NCI-H2107 treated with DMSO at 0.1 percent for 48 hours (cell line): ENCODE data around the gene UGT3A2.

Experiments used
- DNase-seq: peaks from one replicate; lab custom pipeline; 2025; ENCODE audit not compliant: unreplicated experiment; lab: John Stamatoyannopoulos, UW

UGT3A2 gene, protein sequence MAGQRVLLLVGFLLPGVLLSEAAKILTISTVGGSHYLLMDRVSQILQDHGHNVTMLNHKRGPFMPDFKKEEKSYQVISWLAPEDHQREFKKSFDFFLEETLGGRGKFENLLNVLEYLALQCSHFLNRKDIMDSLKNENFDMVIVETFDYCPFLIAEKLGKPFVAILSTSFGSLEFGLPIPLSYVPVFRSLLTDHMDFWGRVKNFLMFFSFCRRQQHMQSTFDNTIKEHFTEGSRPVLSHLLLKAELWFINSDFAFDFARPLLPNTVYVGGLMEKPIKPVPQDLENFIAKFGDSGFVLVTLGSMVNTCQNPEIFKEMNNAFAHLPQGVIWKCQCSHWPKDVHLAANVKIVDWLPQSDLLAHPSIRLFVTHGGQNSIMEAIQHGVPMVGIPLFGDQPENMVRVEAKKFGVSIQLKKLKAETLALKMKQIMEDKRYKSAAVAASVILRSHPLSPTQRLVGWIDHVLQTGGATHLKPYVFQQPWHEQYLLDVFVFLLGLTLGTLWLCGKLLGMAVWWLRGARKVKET

GRCh38 chr5:36066540-36067210 lies at the start of gene UGT3A2:
Gene UGT3A2 (minus strand): TSS chr5:36066882. CDS start chr5:36066789, 93 bp downstream.
- no peak for DNase-seq

DNA sequence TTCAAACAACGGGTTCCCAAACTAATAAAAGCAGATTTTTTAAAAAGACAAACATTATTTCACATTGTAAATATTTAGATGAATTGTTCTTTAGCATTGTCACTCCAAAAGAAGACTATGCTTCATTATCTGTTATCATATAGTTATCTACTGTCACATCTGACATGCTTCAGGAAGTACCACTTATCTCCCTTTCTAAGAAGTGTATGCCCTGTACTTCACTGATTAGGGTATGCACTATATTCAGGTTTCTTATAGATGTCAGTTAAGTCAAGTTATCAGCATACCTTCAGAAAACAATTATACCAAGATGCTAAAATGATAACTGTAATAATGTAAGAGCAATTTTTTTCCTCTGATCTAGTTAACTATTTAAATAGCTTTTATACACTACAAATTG lies 44.6 kb upstream of the UGT3A2 start:
- DNase-seq = no peak

- DNase-seq = no peak
Observed at GRCh38 chr5:36108758-36109460, 42.2 kb upstream of the UGT3A2 start.

- DNase-seq = no peak
Observed at GRCh38 chr5:36105819-36106218, 39.1 kb upstream of the UGT3A2 start.

- DNase-seq = no peak
Observed at GRCh38 chr5:36099748-36100147, 33.1 kb upstream of the UGT3A2 start.

GRCh38 chr5:36096486-36096885 lies 29.8 kb upstream of the UGT3A2 start:
- DNase-seq = no peak

DNA sequence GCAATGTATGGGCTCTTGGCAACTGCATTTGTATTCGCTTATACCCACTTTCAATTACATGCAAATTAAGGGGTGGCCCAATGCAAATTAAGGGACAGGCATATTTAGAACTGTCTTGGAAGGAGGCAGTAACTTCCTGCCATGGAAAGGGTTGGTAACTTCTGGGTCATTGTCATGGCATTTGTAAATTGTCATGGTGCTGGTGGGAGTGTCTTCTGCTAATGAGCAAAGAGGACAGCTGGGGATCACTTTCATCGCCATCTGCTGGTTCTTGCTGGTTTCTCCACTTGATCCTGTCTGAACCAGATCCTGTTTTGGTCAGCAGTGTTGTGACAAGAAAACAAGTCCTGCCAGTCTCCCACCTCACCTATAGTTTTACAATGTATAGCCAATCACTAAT lies 23.3 kb upstream of the UGT3A2 start:
- DNase-seq = peak; percentile 12

DNA sequence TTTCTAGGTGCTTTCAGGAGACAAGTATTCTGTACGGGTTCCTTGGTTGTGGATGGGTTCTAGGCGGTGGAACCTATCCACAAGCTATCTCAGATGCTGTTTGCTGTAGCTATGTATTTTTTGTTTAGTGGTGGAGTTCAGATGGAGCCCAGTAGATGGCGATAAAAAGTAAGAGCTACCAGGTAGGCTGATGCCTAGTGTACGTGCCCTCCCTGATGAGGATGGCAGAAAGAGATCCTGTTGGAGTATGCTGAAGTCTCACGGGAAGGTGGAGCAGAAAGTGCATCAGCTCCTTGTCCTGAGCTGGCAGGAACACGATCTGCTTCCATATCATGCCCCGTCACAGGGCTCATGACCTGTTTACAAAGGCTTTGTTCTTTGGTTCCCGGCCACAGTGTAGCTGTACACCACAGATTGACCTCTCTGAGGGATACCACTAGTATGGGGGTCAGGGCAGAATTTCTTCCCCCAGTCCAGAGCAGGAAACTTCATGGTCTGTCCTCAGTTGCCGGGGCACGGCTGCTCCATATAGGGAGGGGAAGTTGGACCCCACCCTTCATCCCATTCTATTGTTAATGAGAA lies 12.6 kb upstream of the UGT3A2 start:
- DNase-seq = peak; percentile 70

DNA sequence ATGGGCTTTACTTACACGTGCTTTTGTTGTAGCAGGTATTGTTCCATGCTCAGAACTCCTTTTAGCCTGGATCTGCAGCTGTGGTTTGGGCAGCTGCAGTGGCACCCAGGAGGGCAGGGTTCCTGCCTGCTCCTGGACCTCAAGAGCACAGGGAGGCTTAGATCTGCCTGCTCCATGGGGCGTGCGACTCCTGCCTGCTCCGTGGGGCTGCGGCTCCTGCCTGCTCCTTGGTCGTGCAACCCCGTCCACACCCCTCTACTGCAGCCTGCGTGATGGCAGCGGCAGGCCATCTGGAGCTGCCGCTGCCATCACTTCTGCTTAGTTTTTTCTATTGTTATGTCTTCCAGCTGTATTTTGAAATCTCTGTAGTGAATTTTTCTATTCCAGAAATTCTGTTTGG lies 11.7 kb upstream of the UGT3A2 start:
- DNase-seq = peak; percentile 41

DNA sequence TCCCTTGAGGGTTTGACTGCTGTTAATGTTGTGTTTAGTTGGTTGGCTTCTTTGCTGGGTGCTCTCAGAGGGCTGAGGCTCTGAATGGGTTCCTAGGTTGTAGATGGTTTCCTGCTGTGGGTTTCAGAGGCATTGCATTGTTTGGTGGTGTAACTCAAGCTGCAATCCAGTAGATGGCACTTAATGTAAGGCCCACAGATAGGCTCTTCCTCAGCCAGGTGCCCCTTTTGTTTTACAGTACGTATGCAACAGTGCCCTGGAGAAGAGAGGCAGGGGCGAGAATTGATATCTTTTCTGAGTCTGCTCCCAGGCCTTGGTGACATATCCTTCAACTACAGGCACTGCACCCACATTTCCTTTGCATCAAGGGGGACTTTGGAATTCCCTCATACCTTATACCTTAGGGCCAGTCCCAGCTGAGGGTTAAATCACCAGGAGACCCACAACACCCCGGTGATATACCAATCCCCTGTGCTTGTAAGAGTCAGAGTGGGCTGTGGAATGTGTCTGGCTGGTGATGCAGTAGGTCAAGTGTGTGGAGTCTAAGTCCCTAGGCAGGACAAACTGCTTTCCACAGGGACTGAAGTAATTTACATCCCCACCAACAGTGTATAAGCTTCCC lies 7.0 kb upstream of the UGT3A2 start:
- peak; percentile 94 for DNase-seq

DNA sequence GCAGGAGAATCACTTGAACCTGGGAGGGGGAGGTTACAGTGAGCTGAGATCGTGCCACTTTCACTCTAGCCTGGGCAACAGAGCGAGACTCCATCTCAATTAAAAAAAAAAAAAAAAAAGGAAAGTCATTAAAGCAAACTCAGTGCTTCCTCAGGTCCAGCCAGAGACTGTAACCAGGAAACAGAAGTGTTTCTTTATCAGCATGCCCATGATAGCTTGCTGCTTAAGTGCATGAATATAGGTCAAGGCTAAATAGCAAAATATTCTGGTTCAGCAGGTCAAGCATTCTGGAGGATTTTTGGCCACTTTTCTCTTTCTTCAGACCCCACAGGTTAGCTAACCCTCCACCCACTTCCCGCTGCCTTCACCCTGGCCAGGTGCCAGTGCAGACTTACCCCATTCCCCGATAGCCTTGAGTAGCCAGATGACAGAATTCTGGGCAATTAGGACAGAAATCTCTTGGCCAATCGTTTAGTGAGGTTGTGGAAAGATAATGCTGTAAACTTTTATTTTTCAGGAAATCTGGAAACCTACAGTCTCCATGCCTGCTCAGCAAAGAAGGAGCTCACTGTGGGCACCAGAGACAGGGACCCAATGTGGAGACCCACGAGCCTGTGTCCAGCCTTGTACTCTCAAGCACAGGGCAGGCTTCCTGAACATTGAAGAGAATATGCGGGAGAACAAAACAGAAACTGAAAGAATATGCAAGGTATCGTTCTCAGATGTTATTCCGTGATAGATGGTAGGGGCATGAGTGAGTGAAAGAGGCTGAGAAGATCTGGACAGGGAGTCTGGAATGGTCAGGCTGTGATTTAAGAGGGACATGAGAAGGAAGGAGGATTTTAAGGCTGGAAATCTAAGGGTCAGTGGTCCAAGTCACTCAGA lies 4.2 kb upstream of the UGT3A2 start:
- DNase-seq = no peak

- DNase-seq = no peak
Observed at GRCh38 chr5:36068751-36069281, 2.1 kb upstream of the UGT3A2 start.

DNA sequence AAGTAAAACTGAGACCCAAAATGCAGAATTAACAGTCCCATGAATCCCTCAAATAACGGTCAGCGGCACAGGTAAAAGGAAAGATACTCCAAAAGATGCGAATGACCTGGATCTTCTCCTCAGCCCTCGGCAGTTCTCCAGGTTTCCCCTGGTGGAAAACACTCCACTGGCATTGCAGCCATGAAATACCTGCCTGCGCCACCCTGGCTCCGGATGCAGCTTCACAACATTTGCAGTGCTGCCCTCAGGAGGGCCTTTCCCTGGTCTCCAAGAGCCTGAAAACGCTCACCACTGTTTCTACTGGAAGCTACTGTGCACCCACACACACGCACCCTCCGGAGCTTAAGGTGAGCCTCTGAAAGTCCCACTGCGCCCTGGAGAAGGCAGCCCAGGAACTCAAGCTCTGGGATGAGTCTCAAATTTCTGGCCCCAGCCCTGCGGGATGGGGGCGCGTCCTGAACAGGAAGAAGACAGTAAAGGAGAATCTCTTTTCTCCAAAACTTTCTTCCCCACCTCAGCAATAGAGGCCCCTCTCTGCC lies 612 bp downstream of the UGT3A2 start:
- no peak for DNase-seq

GRCh38 chr5:36060420-36060887 lies 6.2 kb downstream of the UGT3A2 start:
- DNase-seq = peak; percentile 16

GRCh38 chr5:36059571-36060419 lies 6.9 kb downstream of the UGT3A2 start:
- no peak for DNase-seq

- DNase-seq = no peak
Observed at GRCh38 chr5:36058776-36059175, 7.9 kb downstream of the UGT3A2 start.

GRCh38 chr5:36057386-36057785 lies 9.3 kb downstream of the UGT3A2 start:
- DNase-seq = no peak

GRCh38 chr5:36056422-36056821 lies 10.3 kb downstream of the UGT3A2 start:
- no peak for DNase-seq
